ENCODE measurements around the gene SLC26A11.

GRCh38 chr17:80212962-80213642 is 7.1 kb upstream of the SLC26A11 start:
- no peak for TF ChIP-seq YY1 (IDR thresholded peaks at IDR 0.05; ENCODE audit: insufficient read depth, insufficient read length)
- no peak for TF ChIP-seq ZNF274 (IDR thresholded peaks at IDR 0.05; ENCODE audit: low read depth, low read length)

Measured in NT2/D1 (cell line).